Parathyroid adenoma (tissue), 2 donors: ENCODE measurements around the gene CADM1.
A peak's percentile ranks its signal among the peaks of the same experiment; 100 is the strongest.

Source experiments
- H2AFZ ChIP-seq: fragments of 300-600 bp; sonication (generic); one replicate; pipeline ENCODE4 v1.7.0; 2017; ENCODE audit warnings: antibody characterized with exemption, mild to moderate bottlenecking
- H3K27ac ChIP-seq: fragments of 300-600 bp; sonication (generic); one replicate; pipeline ENCODE4 v1.7.0; 2017
- H3K27me3 ChIP-seq: fragments of 300-600 bp; sonication (generic); one replicate; pipeline ENCODE4 v1.7.0; 2017; ENCODE audit warnings: low read length; ENCODE audit not compliant: control insufficient read depth, insufficient read depth
- H3K36me3 ChIP-seq: fragments of 300-600 bp; sonication (generic); one replicate; pipeline ENCODE4 v1.7.0; 2017; ENCODE audit warnings: low read length; ENCODE audit not compliant: control insufficient read depth, insufficient read depth
- H3K4me1 ChIP-seq: fragments of 300-600 bp; sonication (generic); one replicate; pipeline ENCODE4 v1.7.0; 2017; ENCODE audit warnings: control low read depth
- H3K4me2 ChIP-seq: fragments of 300-600 bp; sonication (generic); one replicate; pipeline ENCODE4 v1.7.0; 2017; ENCODE audit warnings: low read length
- H3K4me3 ChIP-seq: fragments of 300-600 bp; sonication (generic); one replicate; pipeline ENCODE4 v1.7.0; 2017; ENCODE audit warnings: low read depth, low read length
- H3K79me2 ChIP-seq: fragments of 300-600 bp; sonication (generic); one replicate; pipeline ENCODE4 v1.7.0; 2017; ENCODE audit warnings: control low read depth
- H3K9ac ChIP-seq: fragments of 300-600 bp; sonication (generic); one replicate; pipeline ENCODE4 v1.7.0; 2017; ENCODE audit warnings: mild to moderate bottlenecking
- H3K9me3 ChIP-seq: fragments of 300-600 bp; sonication (generic); one replicate; pipeline ENCODE4 v1.7.0; 2017; ENCODE audit warnings: low read length; ENCODE audit not compliant: control insufficient read depth
- TF ChIP-seq, protein P1 (sequence below): fragments of 300-600 bp; sonication (generic); IDR thresholded peaks from one replicate; pipeline ENCODE4 v1.7.0; 2017; ENCODE audit warnings: antibody characterized with exemption, mild to moderate bottlenecking
- donor health status: primary hyperparathyroidism.

Gene CADM1

DNA sequence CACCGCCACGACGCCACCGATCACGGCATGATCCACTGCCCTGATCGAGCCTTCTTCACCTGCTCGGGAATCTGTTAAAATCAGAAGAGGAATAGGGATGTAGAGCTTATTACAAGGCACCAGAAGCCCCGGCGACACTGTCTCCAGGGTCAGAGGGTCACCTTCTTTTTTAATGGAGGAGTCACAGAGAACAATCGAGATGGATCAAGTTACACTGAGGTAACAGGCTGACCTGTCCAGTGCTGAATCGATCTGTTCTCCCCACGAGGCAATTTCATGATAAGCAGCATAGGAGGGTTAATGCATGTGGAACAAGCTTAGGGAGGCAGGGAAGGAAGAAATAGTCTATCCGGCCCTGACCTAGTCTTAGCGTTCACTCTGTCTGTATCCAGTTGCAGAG is 325.5 kb downstream of the CADM1 start:
- H3K79me2 ChIP-seq: no peaks in the 10 kb centered on the region
- no peak overlapping the region for H3K27ac ChIP-seq
- no peaks in the 10 kb centered on the region for H3K9me3 ChIP-seq
- H2AFZ ChIP-seq: no peak overlapping the region
- H3K36me3 ChIP-seq: no peaks in the 10 kb centered on the region
- H3K9ac ChIP-seq: no peak overlapping the region
- H3K27me3 ChIP-seq: no peaks in the 10 kb centered on the region
- H3K4me2 ChIP-seq: no peak overlapping the region
- TF ChIP-seq, protein P1, sequence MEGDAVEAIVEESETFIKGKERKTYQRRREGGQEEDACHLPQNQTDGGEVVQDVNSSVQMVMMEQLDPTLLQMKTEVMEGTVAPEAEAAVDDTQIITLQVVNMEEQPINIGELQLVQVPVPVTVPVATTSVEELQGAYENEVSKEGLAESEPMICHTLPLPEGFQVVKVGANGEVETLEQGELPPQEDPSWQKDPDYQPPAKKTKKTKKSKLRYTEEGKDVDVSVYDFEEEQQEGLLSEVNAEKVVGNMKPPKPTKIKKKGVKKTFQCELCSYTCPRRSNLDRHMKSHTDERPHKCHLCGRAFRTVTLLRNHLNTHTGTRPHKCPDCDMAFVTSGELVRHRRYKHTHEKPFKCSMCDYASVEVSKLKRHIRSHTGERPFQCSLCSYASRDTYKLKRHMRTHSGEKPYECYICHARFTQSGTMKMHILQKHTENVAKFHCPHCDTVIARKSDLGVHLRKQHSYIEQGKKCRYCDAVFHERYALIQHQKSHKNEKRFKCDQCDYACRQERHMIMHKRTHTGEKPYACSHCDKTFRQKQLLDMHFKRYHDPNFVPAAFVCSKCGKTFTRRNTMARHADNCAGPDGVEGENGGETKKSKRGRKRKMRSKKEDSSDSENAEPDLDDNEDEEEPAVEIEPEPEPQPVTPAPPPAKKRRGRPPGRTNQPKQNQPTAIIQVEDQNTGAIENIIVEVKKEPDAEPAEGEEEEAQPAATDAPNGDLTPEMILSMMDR: no peak
- peaks cover 3% of the 10 kb centered on the region for H3K4me1 ChIP-seq
- no peak overlapping the region for H3K4me3 ChIP-seq

DNA sequence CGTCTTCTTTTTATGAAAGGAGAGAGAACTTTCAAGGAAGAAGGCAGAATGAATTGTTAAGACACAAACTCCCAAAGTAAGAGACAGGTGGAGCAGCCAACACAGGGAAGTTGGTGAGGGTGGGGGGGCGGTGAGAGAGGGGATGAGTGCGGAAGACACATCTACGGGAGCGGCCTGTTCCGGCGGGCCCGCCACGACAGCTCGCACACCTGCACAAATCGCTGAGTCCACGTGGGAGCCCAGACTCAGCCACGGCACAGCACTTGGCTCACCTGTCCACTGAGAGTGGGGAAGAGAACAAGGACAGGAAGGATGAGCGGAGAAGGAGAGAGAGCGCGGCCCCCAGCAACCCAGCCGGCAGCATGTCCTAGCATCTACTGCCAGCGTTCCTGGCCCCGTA is 331.1 kb downstream of the CADM1 start:
- TF ChIP-seq, protein P1: no peak
- Histone ChIP-seq H3K9ac (no peak overlapping the region), H3K36me3 (no peaks in the 10 kb centered on the region), H3K4me2 (no peak overlapping the region), H3K4me3 (no peak overlapping the region), H3K27me3 (no peaks in the 10 kb centered on the region), H3K79me2 (no peaks in the 10 kb centered on the region), H3K9me3 (no peaks in the 10 kb centered on the region), H2AFZ (no peak overlapping the region), H3K4me1 (no peaks in the 10 kb centered on the region), H3K27ac (no peak overlapping the region)

DNA sequence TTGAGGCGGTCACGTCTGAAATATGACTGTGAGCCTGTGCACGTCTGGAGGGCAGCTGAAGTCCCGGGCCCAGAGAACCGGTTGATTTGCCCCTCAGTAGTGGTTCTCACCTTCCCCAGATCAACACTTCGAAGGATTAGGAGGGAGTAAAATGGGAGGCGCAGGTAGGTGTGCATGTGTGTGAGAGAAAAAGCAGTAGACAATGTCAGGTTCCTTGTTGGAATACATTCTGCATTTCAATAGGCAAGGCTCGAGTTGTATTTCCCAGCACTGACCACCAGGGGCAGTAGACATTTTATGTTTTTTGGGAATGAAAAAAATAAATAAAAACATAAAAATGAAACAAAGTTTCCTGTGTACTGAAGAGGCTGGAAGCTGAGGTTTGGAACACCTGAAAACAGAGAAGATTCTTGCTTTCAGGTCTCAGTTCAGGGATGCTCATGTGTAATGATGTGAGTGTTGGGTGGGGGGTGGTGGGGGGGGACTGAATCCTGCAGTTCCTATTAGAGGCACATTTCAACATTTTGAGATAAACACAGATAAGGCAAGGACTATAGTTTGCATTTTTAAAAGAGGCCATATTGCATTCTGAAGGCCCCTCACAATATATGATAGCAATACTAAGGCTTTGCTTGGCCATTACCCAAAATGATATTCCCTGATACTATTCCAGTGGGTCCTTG is 333.9 kb downstream of the CADM1 start:
- Histone ChIP-seq H3K4me1 (no peaks in the 10 kb centered on the region), H3K4me3 (no peak overlapping the region), H3K27ac (no peak overlapping the region), H2AFZ (no peak overlapping the region), H3K9ac (no peak overlapping the region), H3K9me3 (no peaks in the 10 kb centered on the region), H3K4me2 (no peak overlapping the region), H3K36me3 (no peaks in the 10 kb centered on the region), H3K27me3 (no peaks in the 10 kb centered on the region), H3K79me2 (no peaks in the 10 kb centered on the region)
- TF ChIP-seq, protein P1: peak; percentile 54

DNA sequence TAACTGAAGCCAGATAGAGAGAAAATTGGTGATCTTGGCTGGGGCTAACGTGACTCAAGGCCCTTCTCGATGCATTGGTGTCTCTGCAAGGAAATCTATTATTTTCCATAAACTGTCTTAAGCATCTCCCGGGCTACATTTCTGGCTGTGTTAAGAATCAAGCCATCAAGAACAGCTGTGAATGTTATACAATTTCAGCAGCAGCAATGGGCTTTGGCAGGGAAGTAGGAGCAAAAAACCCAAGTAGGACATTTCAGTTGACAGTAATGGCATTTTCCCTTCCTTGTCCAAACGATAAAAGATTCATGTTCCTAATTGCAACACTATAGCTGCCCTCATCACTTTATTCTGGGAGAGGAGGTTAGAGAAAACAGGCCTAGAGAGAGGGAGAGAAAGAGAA is 335.0 kb downstream of the CADM1 start:
- no peaks in the 10 kb centered on the region for H3K79me2 ChIP-seq
- H2AFZ ChIP-seq: no peak overlapping the region
- no peaks in the 10 kb centered on the region for H3K36me3 ChIP-seq
- no peak overlapping the region for H3K9ac ChIP-seq
- H3K4me3 ChIP-seq: no peak overlapping the region
- H3K27me3 ChIP-seq: no peaks in the 10 kb centered on the region
- no peaks in the 10 kb centered on the region for H3K9me3 ChIP-seq
- TF ChIP-seq, protein P1: no peak
- H3K4me2 ChIP-seq: no peak overlapping the region
- H3K4me1 ChIP-seq: no peaks in the 10 kb centered on the region
- H3K27ac ChIP-seq: no peak overlapping the region

DNA sequence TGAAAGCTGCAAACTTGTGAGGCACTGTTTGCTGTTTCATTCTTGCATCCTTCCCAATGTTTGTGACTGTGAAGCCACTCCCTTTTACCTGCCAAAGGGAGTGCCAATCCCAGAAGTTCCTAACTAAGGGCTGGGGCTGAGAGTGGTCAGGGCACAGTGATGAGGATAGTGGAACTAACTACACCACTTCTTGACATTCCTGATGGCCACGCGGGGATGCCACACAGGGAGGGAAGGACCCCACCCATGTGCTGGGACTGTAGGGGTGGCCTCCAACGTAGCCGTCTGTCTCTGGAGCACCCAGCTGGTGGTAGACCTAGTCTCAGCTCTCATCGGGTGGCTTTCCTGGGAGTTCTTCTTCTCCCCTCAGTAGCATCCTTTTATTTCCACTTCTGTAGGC is 335.5 kb downstream of the CADM1 start:
- Histone ChIP-seq H3K79me2 (no peaks in the 10 kb centered on the region), H3K9me3 (no peaks in the 10 kb centered on the region), H3K36me3 (no peaks in the 10 kb centered on the region), H3K9ac (no peak overlapping the region), H3K27me3 (no peaks in the 10 kb centered on the region), H3K4me1 (no peaks in the 10 kb centered on the region), H3K4me3 (no peak overlapping the region), H3K4me2 (no peak overlapping the region), H2AFZ (no peak overlapping the region), H3K27ac (no peak overlapping the region)
- TF ChIP-seq, protein P1: no peak
